Lung (tissue), 13 donors: ENCODE data around the gene AIF1. TPM values are rescaled to one million over a fixed set of nuclear protein-coding genes. Genes with fewer than 3 reads are reported as not detected.
A peak's percentile ranks its signal among the peaks of the same experiment; 100 is the strongest.

Experiments used
- ATAC-seq: fragments of 200-7000 bp; cut with Tn5 transposase; one replicate; pipeline ENCODE4 v1.9.1; 2020; ENCODE audit warnings: moderate number of reproducible peaks; ENCODE audit not compliant: insufficient read depth, low FRiP score
- DNase-seq, 3 donors: peaks; one replicate each; pipeline ENCODE4 v3.0.0-alpha.2; 2013 to 2017
- H3K27ac ChIP-seq, 2 donors: one replicate each; pipeline ENCODE4 v1.5.1; 2013; ENCODE audit warnings: mild to moderate bottlenecking in 2 of 2, moderate library complexity in 2 of 2, control low read depth in 1 of 2, inconsistent platforms in 1 of 2, low read depth in 1 of 2, low read length in 1 of 2
- H3K27me3 ChIP-seq, 3 donors: one replicate each; pipeline ENCODE4 v1.5.1; 2013; ENCODE audit warnings: low read length in 2 of 3; ENCODE audit not compliant: control insufficient read depth in 3 of 3, insufficient read depth in 3 of 3
- H3K36me3 ChIP-seq, 4 donors: one replicate each; pipeline ENCODE4 v1.5.1; 2013; ENCODE audit warnings: low read length in 4 of 4, mild to moderate bottlenecking in 1 of 4, moderate library complexity in 1 of 4; ENCODE audit not compliant: control insufficient read depth in 4 of 4, insufficient read depth in 4 of 4
- H3K4me1 ChIP-seq, 5 donors: one replicate each; pipeline ENCODE4 v1.5.1; 2013; ENCODE audit warnings: low read length in 5 of 5, mild to moderate bottlenecking in 2 of 5, moderate library complexity in 1 of 5; ENCODE audit not compliant: control insufficient read depth in 5 of 5, insufficient read depth in 5 of 5
- H3K4me3 ChIP-seq: one replicate; pipeline ENCODE4 v1.5.1; 2013; ENCODE audit warnings: mild to moderate bottlenecking, control low read depth, moderate library complexity
- H3K9ac ChIP-seq, 2 donors: one replicate each; pipeline ENCODE4 v1.5.1; 2013; ENCODE audit warnings: low read length in 2 of 2, control low read depth in 1 of 2; ENCODE audit not compliant: insufficient read depth in 1 of 2
- H3K9me3 ChIP-seq, 4 donors: one replicate each; pipeline ENCODE4 v1.5.1; 2013; ENCODE audit warnings: low read length in 3 of 4, mild to moderate bottlenecking in 1 of 4, moderate library complexity in 1 of 4; ENCODE audit not compliant: control insufficient read depth in 4 of 4, insufficient read depth in 3 of 4
- WGBS, 2 donors: extraction: QIAGEN DNeasy Blood & Tissue Kit; methylation state at CpG; one replicate each; pipeline ENCODE4 v1.1.7; 2013; 5-methylcytosine and 5-hydroxymethylcytosine counted together
- polyA plus RNA-seq, 2 donors: library from polyadenylated mRNA; stranded (reverse); fragments of 200-250 nt; gene quantifications; one replicate each; pipeline ENCODE4 v1.2.1, GENCODE V29; 2013
- small RNA-seq: library from RNA; depleted of rRNA; stranded (forward); fragments of <200 nt; gene quantifications from one replicate; pipeline ENCODE3, GENCODE V24; 2014; ENCODE audit warnings: low replicate concordance
- total RNA-seq, 2 donors: library from RNA; depleted of rRNA in 1 of 2; stranded (reverse); fragments of >200 nt in 1 of 2; gene quantifications; one replicate each; pipeline ENCODE4 v1.2.1, GENCODE V29; 2014 to 2021
- TF ChIP-seq, protein P1 (sequence below): IDR thresholded peaks from 2 replicates; pipeline ENCODE4 v1.5.1; 2012; ENCODE audit warnings: mild to moderate bottlenecking; ENCODE audit errors: control extremely low read depth, extremely low read depth
- donor health status: control.
- donor health status: control.
- donor health status: Bipolar disorder and iron deficiency.
- donor health status: healthy.
- donor health status: DM: yes; HTN: yes; CAD: no.

AIF1 gene
- total and polyA plus RNA-seq, 4 donors: 38.7 to 345 (median 88.0) TPM

DNA sequence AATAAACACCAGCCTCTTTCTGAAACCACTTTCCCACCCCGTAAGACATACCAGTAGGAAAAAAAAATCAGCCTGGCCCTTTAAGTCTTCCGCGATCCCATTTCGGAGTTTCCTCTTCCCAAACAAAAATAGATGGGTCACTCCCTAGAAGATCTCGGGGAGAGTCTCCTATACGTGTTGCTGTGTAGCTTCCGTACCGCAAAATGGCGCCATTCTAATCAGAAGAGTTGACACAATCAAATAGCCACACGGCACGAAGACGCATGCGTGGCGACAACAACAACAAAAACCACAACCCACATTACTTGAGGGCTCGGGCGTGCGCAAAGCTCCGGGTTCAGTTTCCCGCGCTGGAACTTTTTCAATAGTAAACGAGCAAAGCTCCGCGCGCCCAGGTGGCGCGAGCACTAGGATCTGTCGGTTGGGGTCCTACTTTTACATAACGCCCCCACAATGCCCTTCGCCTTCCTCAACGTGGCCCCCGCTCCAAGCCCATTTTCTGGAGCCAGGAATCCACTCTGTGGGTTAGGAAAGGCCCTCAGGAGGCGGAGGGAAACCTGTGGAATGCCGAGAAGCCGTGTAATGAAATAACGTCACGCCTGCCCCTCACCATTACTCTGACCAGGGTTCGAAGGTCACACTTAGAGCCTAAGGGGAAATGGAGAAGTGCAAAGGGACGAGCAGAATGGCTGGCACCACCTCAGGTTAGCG is 49.9 kb downstream of the AIF1 start, which contains the start of gene GPANK1:
TSS of gene GPANK1 (minus strand) at position 208 of the 711 bp plus-strand sequence. CDS start 519 bp downstream, outside the sequence.
- Histone ChIP-seq H3K36me3 (peaks cover 11 to 37% (median 25%) of the 10 kb centered on the region in 4 donors), H3K27me3 (no peaks in the 10 kb centered on the region), H3K4me1 (peaks cover 3 to 38% (median 11%) of the 10 kb centered on the region in 5 donors), H3K27ac (peak within 1 kb of the TSS; percentile 89 to 96), H3K4me3 (peak within 1 kb of the TSS; percentile 84), H3K9ac (peak within 1 kb of the TSS; percentile 81 to 93), H3K9me3 (no peaks in the 10 kb centered on the region)
- 0% methylated on average over 39 of the region's 39 CpGs for WGBS, 2 donors
- peak; percentile 93 to 99 (median 98) for DNase-seq
- peak; percentile 68 for ATAC-seq
- TF ChIP-seq, protein P1, sequence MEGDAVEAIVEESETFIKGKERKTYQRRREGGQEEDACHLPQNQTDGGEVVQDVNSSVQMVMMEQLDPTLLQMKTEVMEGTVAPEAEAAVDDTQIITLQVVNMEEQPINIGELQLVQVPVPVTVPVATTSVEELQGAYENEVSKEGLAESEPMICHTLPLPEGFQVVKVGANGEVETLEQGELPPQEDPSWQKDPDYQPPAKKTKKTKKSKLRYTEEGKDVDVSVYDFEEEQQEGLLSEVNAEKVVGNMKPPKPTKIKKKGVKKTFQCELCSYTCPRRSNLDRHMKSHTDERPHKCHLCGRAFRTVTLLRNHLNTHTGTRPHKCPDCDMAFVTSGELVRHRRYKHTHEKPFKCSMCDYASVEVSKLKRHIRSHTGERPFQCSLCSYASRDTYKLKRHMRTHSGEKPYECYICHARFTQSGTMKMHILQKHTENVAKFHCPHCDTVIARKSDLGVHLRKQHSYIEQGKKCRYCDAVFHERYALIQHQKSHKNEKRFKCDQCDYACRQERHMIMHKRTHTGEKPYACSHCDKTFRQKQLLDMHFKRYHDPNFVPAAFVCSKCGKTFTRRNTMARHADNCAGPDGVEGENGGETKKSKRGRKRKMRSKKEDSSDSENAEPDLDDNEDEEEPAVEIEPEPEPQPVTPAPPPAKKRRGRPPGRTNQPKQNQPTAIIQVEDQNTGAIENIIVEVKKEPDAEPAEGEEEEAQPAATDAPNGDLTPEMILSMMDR: no peak

DNA sequence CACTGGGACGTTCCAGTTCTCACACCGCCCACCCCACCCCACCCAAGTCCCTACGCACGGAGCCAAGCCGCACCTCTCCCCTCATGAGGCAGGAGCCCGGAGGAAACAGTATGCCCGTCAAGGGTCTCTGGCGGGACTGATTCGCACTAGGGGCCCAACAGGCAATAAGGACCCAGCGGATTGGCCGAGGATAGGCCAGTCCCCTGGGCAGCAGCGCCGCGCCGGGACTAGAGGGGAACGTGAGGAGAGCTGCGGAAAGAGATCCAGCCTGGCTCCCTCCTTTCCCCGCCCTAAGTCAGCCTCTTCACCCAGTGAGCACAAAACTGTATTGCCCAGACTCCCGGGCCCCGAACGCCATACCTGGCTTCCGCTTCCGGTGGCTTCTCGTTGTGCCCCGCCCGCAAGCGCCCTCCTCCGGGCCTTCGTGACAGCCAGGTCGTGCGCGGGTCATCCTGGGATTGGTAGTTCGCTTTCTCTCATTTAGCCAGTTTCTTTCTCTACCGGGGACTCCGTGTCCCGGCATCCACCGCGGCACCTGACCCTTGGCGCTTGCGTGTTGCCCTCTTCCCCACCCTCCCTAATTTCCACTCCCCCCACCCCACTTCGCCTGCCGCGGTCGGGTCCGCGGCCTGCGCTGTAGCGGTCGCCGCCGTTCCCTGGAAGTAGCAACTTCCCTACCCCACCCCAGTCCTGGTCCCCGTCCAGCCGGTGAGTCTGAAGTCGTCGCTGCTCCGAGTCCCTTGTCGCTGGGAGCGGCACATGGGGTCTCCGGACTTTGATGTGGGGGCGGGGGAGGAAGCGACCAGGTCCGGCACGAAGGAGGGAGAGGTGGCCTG is 50.7 kb downstream of the AIF1 start, which contains the start of gene CSNK2B:
TSS of gene CSNK2B (plus strand) at position 580 of the 836 bp plus-strand sequence. CDS start 752 bp downstream, outside the sequence.
- TF ChIP-seq, protein P1: no peak
- peak; percentile 93 for ATAC-seq
- H3K36me3 ChIP-seq: peaks cover 11 to 44% (median 31%) of the 10 kb centered on the region in 4 donors
- H3K9ac ChIP-seq: peak within 1 kb of the TSS; percentile 81 to 93
- H3K9me3 ChIP-seq: no peaks in the 10 kb centered on the region
- 0% methylated on average over 63 of the region's 63 CpGs for WGBS, 2 donors
- peaks cover 3 to 34% (median 11%) of the 10 kb centered on the region in 5 donors for H3K4me1 ChIP-seq
- peak within 1 kb of the TSS; percentile 89 to 96 for H3K27ac ChIP-seq
- DNase-seq: peak; percentile 98 to 99 (median 99)
- peak within 1 kb of the TSS; percentile 84 for H3K4me3 ChIP-seq
- no peaks in the 10 kb centered on the region for H3K27me3 ChIP-seq

DNA sequence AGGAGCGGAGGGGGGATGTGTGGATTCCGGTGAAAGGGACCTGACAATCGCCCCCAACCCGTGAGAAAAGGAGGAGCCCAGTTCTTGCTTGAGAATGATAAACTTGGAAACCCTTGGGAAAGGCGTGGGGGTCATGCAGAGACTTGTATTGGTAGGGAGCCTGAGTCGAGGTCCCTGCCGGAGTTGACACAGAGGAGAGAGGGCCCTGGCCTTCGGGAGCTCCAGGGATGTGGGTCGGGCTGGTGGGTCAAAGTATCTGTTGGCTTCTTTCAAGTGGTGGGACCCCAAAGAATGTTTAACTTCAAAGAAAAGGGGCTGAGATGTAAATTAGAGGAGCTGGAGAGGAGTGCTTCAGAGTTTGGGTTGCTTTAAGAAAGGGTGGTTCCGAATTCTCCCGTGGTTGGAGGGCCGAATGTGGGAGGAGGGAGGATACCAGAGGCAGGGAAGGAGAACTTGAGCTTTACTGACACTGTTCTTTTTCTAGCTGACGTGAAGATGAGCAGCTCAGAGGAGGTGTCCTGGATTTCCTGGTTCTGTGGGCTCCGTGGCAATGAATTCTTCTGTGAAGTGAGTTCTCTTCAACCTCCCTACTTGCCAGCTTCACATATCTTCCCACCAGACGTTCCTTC is 51.4 kb downstream of the AIF1 start:
- DNase-seq (no peak), ATAC-seq (no peak)
- TF ChIP-seq, protein P1: no peak
- Histone ChIP-seq H3K27ac (peak overlapping the region; percentile 56 to 90), H3K36me3 (peaks cover 11 to 51% (median 37%) of the 10 kb centered on the region in 4 donors), H3K4me1 (peaks cover 3 to 27% (median 9%) of the 10 kb centered on the region in 5 donors), H3K4me3 (peak overlapping the region; percentile 77), H3K9ac (peak overlapping the region; percentile 65 to 67), H3K27me3 (no peaks in the 10 kb centered on the region), H3K9me3 (no peaks in the 10 kb centered on the region)
- WGBS, 2 donors: 4 to 6% methylated on average over 15 of the region's 15 CpGs

Small RNA genes within 50 kb of the gene (small RNA-seq; reads per million reads assigned to genes)
- gene MIR6832 (not detected), gene RF00019 (not detected), gene SNORA38 (1.7 reads per million, percentile 89 among the genes with 10 or more reads in this experiment), gene UQCRHP1 (not detected)

Other genes with a start within 250 kb of the AIF1 start
Only the 30 nearest of the 35 such genes appear.
- 1 to 10 TPM; 5.3 to 9.6 TPM for gene MICB, start 117.1 kb upstream of the AIF1 start, total RNA-seq
- gene MICB, start 117.1 kb upstream of the AIF1 start, polyA plus RNA-seq: 10 to 100 TPM in 1 of 2 donors, 1 to 10 TPM in 1; 3.8 to 10.2 TPM
- gene MCCD1, start 86.3 kb upstream of the AIF1 start, total RNA-seq: not detected
- gene MCCD1, start 86.3 kb upstream of the AIF1 start, polyA plus RNA-seq: not detected
- gene DDX39B, start 73.2 kb upstream of the AIF1 start, total RNA-seq: 100 to 1,000 TPM; 316 to 418 TPM
- 100 to 1,000 TPM; 318 to 354 TPM for gene DDX39B, start 73.2 kb upstream of the AIF1 start, polyA plus RNA-seq
- 1 to 10 TPM in 1 of 2 donors, under 1 TPM in 1; 0.28 to 1.5 TPM for gene ATP6V1G2, start 68.6 kb upstream of the AIF1 start, total RNA-seq
- under 1 TPM; 0.47 to 0.56 TPM for gene ATP6V1G2, start 68.6 kb upstream of the AIF1 start, polyA plus RNA-seq
- gene NFKBIL1, start 67.6 kb upstream of the AIF1 start, total RNA-seq: 10 to 100 TPM; 13.5 to 19.2 TPM
- gene NFKBIL1, start 67.6 kb upstream of the AIF1 start, polyA plus RNA-seq: 10 to 100 TPM; 18.9 to 32.2 TPM
- gene LTA, start 42.9 kb upstream of the AIF1 start, total RNA-seq: 1 to 10 TPM in 1 of 2 donors, under 1 TPM in 1; 0.54 to 1.2 TPM
- under 1 TPM; 0.28 to 0.40 TPM for gene LTA, start 42.9 kb upstream of the AIF1 start, polyA plus RNA-seq
- gene TNF, start 39.7 kb upstream of the AIF1 start, total RNA-seq: 1 to 10 TPM in 1 of 2 donors, under 1 TPM in 1; 0.23 to 6.6 TPM
- gene TNF, start 39.7 kb upstream of the AIF1 start, polyA plus RNA-seq: 10 to 100 TPM in 1 of 2 donors, 1 to 10 TPM in 1; 1.6 to 15.7 TPM
- gene LTB, start 32.8 kb upstream of the AIF1 start, total RNA-seq: 10 to 100 TPM in 1 of 2 donors, 1 to 10 TPM in 1; 9.9 to 14.6 TPM
- gene LTB, start 32.8 kb upstream of the AIF1 start, polyA plus RNA-seq: 10 to 100 TPM in 1 of 2 donors, 1 to 10 TPM in 1; 9.8 to 31.9 TPM
- 10 to 100 TPM in 1 of 2 donors, 1 to 10 TPM in 1; 9.6 to 78.8 TPM for gene LST1, start 29.0 kb upstream of the AIF1 start, total RNA-seq
- gene LST1, start 29.0 kb upstream of the AIF1 start, polyA plus RNA-seq: 100 to 1,000 TPM in 1 of 2 donors, 10 to 100 TPM in 1; 96.1 to 164 TPM
- under 1 TPM in 1 of 2 donors, not detected in 1; 0.64 TPM for gene NCR3, start 22.2 kb upstream of the AIF1 start, total RNA-seq
- under 1 TPM; 0.61 TPM for gene NCR3, start 22.2 kb upstream of the AIF1 start, polyA plus RNA-seq
- 100 to 1,000 TPM in 1 of 2 donors, 10 to 100 TPM in 1; 73.7 to 157 TPM for gene PRRC2A, start 5.5 kb downstream of the AIF1 start, total RNA-seq
- gene PRRC2A, start 5.5 kb downstream of the AIF1 start, polyA plus RNA-seq: 100 to 1,000 TPM in 1 of 2 donors, 10 to 100 TPM in 1; 90.4 to 115 TPM
- 100 to 1,000 TPM; 164 to 259 TPM for gene BAG6, start 37.4 kb downstream of the AIF1 start, total RNA-seq
- gene BAG6, start 37.4 kb downstream of the AIF1 start, polyA plus RNA-seq: 100 to 1,000 TPM; 189 to 322 TPM
- gene APOM, start 40.7 kb downstream of the AIF1 start, total RNA-seq: 1 to 10 TPM; 1.3 to 2.5 TPM
- 1 to 10 TPM; 2.2 to 8.8 TPM for gene APOM, start 40.7 kb downstream of the AIF1 start, polyA plus RNA-seq
- gene C6orf47, start 45.5 kb downstream of the AIF1 start, total RNA-seq: 10 to 100 TPM; 18.9 to 26.8 TPM
- gene C6orf47, start 45.5 kb downstream of the AIF1 start, polyA plus RNA-seq: 10 to 100 TPM; 23.5 to 24.5 TPM
- 10 to 100 TPM; 13.3 to 16.6 TPM for gene GPANK1, start 49.8 kb downstream of the AIF1 start, total RNA-seq
- gene GPANK1, start 49.8 kb downstream of the AIF1 start, polyA plus RNA-seq: 10 to 100 TPM; 12.7 to 15.7 TPM
- 100 to 1,000 TPM; 114 to 123 TPM for gene CSNK2B, start 50.8 kb downstream of the AIF1 start, total RNA-seq
- 100 to 1,000 TPM; 150 to 154 TPM for gene CSNK2B, start 50.8 kb downstream of the AIF1 start, polyA plus RNA-seq
- gene LY6G5B, start 54.7 kb downstream of the AIF1 start, total RNA-seq: 10 to 100 TPM in 1 of 2 donors, 1 to 10 TPM in 1; 5.7 to 13.7 TPM
- 1 to 10 TPM; 7.6 to 8.8 TPM for gene LY6G5B, start 54.7 kb downstream of the AIF1 start, polyA plus RNA-seq
- gene LY6G5C, start 65.8 kb downstream of the AIF1 start, total RNA-seq: 1 to 10 TPM; 3.0 to 5.0 TPM
- 1 to 10 TPM; 2.8 to 3.9 TPM for gene LY6G5C, start 65.8 kb downstream of the AIF1 start, polyA plus RNA-seq
- 10 to 100 TPM; 49.5 to 57.7 TPM for gene ABHD16A, start 88.1 kb downstream of the AIF1 start, total RNA-seq
- 10 to 100 TPM; 30.6 to 68.6 TPM for gene ABHD16A, start 88.1 kb downstream of the AIF1 start, polyA plus RNA-seq
- under 1 TPM in 1 of 2 donors, not detected in 1; 0.21 TPM for gene LY6G6F, start 91.6 kb downstream of the AIF1 start, total RNA-seq
- gene LY6G6F, start 91.6 kb downstream of the AIF1 start, polyA plus RNA-seq: 1 to 10 TPM in 1 of 2 donors, not detected in 1; 2.2 TPM
- gene LY6G6D, start 100.1 kb downstream of the AIF1 start, total RNA-seq: not detected
- not detected for gene LY6G6D, start 100.1 kb downstream of the AIF1 start, polyA plus RNA-seq
- gene LY6G6C, start 106.5 kb downstream of the AIF1 start, total RNA-seq: not detected
- under 1 TPM; 0.14 to 0.16 TPM for gene LY6G6C, start 106.5 kb downstream of the AIF1 start, polyA plus RNA-seq
- gene MPIG6B, start 108.1 kb downstream of the AIF1 start, total RNA-seq: 1 to 10 TPM in 1 of 2 donors, under 1 TPM in 1; 0.64 to 1.1 TPM
- 1 to 10 TPM in 1 of 2 donors, under 1 TPM in 1; 0.45 to 2.3 TPM for gene MPIG6B, start 108.1 kb downstream of the AIF1 start, polyA plus RNA-seq
- 10 to 100 TPM; 60.3 to 80.0 TPM for gene DDAH2, start 114.1 kb downstream of the AIF1 start, total RNA-seq
- 100 to 1,000 TPM; 103 to 130 TPM for gene DDAH2, start 114.1 kb downstream of the AIF1 start, polyA plus RNA-seq
- gene CLIC1, start 121.3 kb downstream of the AIF1 start, total RNA-seq: 100 to 1,000 TPM; 231 to 368 TPM
- gene CLIC1, start 121.3 kb downstream of the AIF1 start, polyA plus RNA-seq: 100 to 1,000 TPM; 387 to 763 TPM
- 10 to 100 TPM; 11.6 to 17.8 TPM for gene MSH5, start 124.8 kb downstream of the AIF1 start, total RNA-seq
- 10 to 100 TPM in 1 of 2 donors, 1 to 10 TPM in 1; 4.5 to 15.1 TPM for gene MSH5, start 124.8 kb downstream of the AIF1 start, polyA plus RNA-seq
- 1 to 10 TPM; 1.7 to 4.4 TPM for gene SAPCD1, start 147.4 kb downstream of the AIF1 start, total RNA-seq
- gene SAPCD1, start 147.4 kb downstream of the AIF1 start, polyA plus RNA-seq: 1 to 10 TPM; 1.3 to 6.3 TPM
- 10 to 100 TPM in 1 of 2 donors, 1 to 10 TPM in 1; 4.6 to 14.2 TPM for gene VWA7, start 162.1 kb downstream of the AIF1 start, total RNA-seq
- 1 to 10 TPM; 2.2 to 6.7 TPM for gene VWA7, start 162.1 kb downstream of the AIF1 start, polyA plus RNA-seq
- gene VARS1, start 180.5 kb downstream of the AIF1 start, total RNA-seq: 10 to 100 TPM; 32.2 to 95.4 TPM
- 10 to 100 TPM; 36.3 to 45.8 TPM for gene VARS1, start 180.5 kb downstream of the AIF1 start, polyA plus RNA-seq
- gene LSM2, start 191.7 kb downstream of the AIF1 start, total RNA-seq: 10 to 100 TPM; 22.0 to 39.4 TPM
- 10 to 100 TPM; 52.0 to 66.7 TPM for gene LSM2, start 191.7 kb downstream of the AIF1 start, polyA plus RNA-seq